HG03439 (cell line): ENCODE measurements around the gene BMP4.
"Not testable (repeated sequence)": the region's sequence is repeated elsewhere in the genome, so short reads cannot be mapped to it uniquely, and the experiment has no call there.

ENCODE experiments used
- ATAC-seq: cut with Tn5 transposase; IDR thresholded peaks from one replicate; pipeline ENCODE4 v1.9.1; 2021; ENCODE audit warnings: mild to moderate bottlenecking, moderate library complexity; ENCODE audit not compliant: unreplicated experiment

Gene BMP4

DNA sequence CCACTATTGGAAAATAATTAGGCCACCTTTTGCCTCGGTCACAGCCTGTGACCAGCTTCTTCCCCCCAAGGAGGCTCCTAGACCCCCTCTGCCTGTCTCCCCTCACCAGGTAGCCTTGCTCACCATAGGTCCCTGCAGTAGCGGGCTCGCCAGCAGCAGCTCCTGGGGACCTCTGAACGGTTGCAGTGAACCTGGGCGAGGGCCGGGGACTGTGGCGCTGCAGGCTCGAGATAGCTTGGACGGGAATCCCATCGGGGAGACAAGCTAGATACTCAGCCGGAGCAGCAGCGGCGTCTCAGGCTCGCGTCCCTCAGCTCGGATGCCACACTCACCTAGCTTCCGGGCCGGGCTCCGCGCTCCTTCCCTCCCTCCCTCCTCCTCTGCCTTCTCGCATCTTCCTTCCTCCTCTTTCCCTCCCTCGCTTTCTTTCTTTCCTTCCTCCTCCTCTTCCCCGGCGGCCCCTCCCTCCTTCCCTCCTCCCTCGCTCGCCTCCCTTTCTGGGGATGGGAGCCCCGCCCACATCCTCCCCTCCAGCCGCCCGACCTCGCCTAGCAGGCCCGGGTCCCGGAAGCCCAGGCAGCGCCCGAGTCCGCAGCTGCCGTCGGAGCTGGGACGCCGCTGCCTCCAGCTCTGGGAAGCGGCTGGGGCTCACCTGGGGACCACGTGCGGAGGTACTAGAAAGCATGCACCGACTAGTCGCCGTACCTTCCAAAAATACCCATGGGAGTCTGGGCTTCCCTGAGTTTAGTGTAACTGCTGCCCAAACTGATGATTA is at the start of gene BMP4:
Gene BMP4, minus strand, starts transcription at position 399 of the 775 bp plus-strand sequence. CDS start 4,603 bp downstream, outside the sequence.
- ATAC-seq, result no peak

DNA sequence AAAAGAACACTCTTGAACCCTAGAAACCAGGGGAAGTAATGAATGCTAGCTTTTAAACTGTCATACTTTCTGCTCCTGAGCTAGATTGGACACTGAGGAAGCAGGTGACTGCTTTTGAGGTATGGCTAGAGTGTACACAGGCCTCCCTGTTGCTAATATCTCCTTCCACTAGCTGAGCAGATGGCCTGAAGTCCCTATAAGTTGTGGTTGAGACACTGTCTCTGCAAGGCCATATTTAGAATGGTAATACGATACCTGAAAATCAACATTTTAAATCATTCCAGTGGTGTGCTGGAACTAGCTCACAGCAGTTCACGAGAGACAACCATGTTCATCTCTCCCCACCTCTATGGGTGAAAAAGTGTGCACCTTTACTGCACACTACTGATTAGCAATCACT is 46.4 kb upstream of the BMP4 start:
- ATAC-seq, result no peak

- no peak for ATAC-seq
Observed at GRCh38 chr14:54002653-54003052, 46.0 kb upstream of the BMP4 start.

- no peak for ATAC-seq
Observed at GRCh38 chr14:54001189-54001878, 44.7 kb upstream of the BMP4 start.

- no peak for ATAC-seq
Observed at GRCh38 chr14:54000341-54000811, 43.8 kb upstream of the BMP4 start.

DNA sequence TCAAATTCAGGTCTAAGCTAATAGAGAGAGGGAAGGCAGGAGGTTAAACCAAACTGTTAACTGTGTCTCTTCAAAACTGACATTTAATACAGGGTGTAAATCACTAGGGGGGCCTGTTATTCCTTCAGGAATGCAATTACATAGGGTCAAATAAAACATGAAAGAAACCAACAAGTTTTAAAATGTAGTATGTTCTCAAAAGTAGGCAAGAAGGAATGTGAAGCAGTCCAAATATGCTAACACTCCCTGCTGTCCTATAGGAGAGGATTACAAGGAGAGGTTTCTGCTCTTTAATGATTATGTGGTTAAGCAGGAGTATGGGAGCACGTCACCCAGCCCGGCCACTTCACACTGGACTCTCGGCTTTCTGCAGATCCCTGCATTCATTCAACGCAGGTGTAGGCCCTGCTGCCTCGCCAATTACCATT is 42.5 kb upstream of the BMP4 start:
- ATAC-seq, result no peak

GRCh38 chr14:53996041-53996440 is 39.4 kb upstream of the BMP4 start:
- ATAC-seq, result no peak

DNA sequence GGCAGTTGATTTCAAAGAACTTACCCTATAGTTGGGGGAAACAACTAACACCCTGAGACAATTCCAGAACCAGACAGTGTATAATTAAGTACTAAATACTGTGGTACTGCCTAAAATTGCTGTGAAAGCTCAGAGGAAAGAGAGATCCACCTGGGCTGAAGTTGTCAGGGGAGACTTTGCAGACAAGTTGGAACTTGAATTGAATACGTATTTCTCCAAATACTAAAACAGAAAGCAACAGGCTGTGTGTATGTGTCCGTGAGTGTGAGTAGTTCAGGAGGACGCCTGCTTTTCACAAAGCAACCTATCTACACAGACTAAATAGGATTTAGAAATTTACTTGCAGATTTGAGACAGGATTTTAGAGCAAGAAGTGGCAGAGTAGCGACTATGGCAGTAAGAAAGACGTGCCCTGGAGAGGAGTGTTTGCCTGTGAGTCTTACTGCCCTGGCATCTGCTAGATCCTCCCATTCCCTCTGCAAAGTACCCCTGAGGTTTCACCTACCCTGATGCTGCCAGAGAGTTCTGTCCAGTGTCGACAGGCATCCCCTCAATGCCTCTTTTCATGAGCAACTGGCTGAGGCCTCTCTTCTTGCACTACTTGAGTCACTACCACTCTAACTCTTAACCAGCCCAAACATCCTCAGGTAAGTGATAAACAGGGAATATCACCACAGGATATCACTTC is 37.4 kb upstream of the BMP4 start:
- ATAC-seq, result no peak

- no peak for ATAC-seq
Observed at GRCh38 chr14:53990978-53991377, 34.4 kb upstream of the BMP4 start.

- not testable (repeated sequence) for ATAC-seq
Observed at GRCh38 chr14:53986718-53987117, 30.1 kb upstream of the BMP4 start.

GRCh38 chr14:53984958-53985357 is 28.3 kb upstream of the BMP4 start:
- not testable (repeated sequence) for ATAC-seq

DNA sequence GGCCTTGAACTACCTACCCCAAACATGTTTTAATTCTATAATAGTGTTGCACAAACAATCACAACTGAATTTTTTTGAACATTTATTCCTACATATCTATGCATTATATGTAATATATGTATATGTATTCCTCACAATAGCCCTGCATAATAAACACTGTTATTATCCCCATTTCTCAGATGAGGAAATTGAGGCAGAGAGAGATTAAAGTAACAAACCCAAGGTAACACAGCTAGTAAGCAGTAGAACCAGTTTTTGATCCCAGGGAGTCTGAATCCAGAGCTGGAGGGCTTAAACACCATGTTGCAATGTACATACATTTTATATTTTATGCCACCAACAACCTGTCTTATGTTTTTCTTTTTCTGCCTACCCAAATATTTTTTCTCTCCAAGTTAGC is 26.5 kb upstream of the BMP4 start:
- ATAC-seq, result no peak

- ATAC-seq, result no peak
Observed at GRCh38 chr14:53982546-53982945, 25.9 kb upstream of the BMP4 start.

- ATAC-seq, result no peak
Observed at GRCh38 chr14:53979747-53980642, 23.4 kb upstream of the BMP4 start.

DNA sequence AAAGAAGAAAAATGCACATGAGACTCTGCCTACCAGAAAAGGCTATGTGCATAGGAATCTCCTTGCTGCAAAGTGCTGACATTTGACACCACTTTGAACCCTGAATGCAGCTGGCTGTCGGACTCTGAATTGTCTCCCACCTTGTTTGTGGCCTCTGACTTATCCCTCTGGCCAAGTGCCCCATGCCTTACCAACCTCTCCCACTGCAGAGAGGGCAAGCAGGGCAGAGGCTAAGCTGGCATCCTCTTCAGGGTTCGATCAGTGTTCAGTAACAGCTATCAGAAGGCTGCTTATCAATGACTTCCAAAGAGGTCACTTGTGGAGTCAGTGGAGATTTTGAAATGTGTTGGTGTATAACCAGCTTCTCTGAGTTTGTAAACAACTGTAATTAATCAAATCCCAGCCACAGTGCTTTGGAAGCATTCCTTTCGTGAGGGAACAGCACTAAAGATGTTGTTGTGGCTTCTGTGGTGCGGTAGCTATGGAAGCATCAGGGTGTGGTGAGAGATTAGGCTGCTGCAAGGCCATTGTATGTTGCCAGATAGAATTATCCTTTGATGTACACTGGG is 22.6 kb upstream of the BMP4 start:
- ATAC-seq, result no peak

DNA sequence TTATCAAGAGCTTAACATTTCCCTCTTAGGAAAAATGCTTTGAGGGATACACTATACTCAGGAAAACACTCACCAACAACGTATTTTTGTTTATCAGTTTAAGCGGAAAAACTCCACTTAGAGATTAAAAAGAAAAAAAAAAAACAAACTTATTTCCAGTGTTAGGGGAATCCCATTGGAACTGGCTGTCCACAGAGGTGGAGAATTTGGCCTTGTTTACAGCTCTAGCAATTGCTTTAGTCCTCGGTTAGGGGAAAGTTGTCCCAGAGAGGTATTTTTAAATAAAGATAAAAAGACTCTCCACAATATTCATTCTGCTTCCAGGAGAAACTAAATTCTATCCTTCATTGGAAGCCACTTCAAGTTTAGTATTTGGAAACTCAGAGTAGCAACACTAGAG is 21.6 kb upstream of the BMP4 start:
- no peak for ATAC-seq

DNA sequence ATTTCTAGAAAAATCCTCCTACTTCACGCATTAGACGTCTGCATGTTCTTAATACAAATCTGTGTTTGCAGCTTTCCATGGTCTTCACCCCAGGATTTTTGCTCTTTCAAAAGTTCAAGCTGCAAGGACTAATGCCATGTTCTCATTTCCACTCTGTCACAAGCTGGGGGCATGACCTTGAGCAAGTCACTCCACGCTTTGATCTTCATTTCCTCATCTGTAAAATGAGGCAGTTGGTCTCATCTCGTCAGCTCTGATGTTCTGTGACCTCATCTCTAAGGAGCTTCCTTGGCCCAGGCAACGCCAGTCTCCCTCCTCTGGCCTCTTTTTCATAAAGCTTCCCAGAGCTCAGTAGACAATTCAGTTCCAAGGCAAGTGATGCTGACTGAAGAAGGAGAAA is 18.8 kb upstream of the BMP4 start:
- ATAC-seq, result no peak

GRCh38 chr14:53971521-53971920 is 14.9 kb upstream of the BMP4 start:
- ATAC-seq, result no peak

- ATAC-seq, result no peak
Observed at GRCh38 chr14:53969326-53969725, 12.7 kb upstream of the BMP4 start.

GRCh38 chr14:53968726-53969125 is 12.1 kb upstream of the BMP4 start:
- no peak for ATAC-seq
